Measurements from ENCODE around the gene ADIPOQ. TPM values are rescaled to one million over a fixed set of nuclear protein-coding genes. Genes with fewer than 3 reads are reported as not detected.
"Not testable (repeated sequence)": the region's sequence is repeated elsewhere in the genome, so short reads cannot be mapped to it uniquely, and the experiment has no call there.

ADIPOQ gene
- total RNA-seq, 2 experiments from 2014 or later: not detected

DNA sequence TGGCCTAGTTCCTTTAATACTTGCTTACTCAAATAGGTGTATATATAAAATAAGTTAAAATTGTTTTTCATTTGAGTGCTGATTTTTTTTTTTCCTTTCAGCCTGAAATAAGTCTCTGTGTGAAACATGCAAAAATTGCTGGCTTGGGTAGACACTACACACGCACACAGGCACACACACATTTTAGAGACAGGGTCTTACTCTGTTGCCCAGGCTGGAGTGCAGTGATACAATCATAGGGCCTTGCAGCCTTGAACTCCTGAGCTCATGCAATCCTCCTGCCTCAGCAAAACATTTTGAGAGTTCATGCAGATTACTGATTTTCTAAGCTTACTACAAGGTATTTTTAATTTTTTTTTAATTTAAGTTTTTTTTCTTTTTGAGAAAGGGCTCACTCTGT lies 23.6 kb upstream of the ADIPOQ start:
- CTCF ChIA-PET: interaction anchor here (0.8 to 7.1 kb wide), 2 partner anchors 39 to 204 kb away, joined by 3 to 106 read pairs; partner anchors contain the start of gene AHSG
- H3K4me3 Mint-ChIP-seq: no peak overlapping the region
- peaks cover 11% of the 10 kb centered on the region for H3K4me1 Mint-ChIP-seq
- no peak overlapping the region for H3K27ac Mint-ChIP-seq
- ATAC-seq (no peak), DNase-seq (no peak)
- H3K36me3 Mint-ChIP-seq: no peaks in the 10 kb centered on the region
- H3K27me3 Mint-ChIP-seq: no peaks in the 10 kb centered on the region
- H3K9me3 Mint-ChIP-seq (ENCODE audit: low read depth): no peaks in the 10 kb centered on the region

DNA sequence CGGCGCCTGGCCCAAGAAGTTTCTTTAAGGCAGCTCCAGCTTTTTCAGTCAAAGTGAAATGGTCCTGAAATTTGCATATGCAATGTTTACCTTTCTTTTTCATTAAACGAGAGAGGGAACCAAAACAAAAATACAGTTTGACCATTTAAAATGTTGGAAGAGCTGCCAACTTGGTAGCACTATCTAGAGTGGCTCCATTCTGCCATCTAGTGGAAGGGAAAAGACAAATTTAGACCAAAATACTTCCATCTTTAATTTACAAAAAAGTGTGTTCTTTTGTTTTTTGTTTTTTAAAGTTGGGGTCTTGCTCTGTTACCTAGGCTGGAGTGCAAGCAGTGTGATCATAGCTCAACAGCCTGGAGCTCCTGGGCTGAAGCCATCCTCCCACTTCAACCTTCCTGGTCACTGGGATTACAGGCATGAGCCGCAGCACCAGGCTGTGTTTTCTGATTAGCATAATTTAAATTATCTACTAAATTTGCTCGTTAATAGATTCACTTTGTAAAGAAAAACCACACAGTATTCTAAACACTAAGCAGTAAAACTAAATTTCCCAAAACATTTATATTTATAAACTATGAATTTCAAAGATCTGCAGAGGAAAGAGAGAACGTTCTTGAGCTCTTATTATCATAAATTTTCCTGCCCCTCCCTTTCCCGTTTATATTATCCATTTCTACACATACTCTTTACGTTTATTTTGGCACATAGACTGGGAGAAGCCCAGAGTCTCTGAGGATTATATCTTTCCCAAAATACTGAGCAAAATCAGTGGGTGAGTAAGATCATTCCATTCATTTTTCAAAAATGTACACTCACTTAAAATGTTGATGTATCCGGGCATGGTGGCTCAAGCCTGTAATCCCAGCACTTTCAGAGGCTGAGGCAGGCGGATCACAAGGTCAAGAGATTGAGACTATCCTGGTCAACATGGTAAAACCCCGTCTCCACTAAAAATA lies 20.8 kb upstream of the ADIPOQ start:
- Mint-ChIP-seq H3K4me3 (no peak overlapping the region), H3K27me3 (peaks cover 2% of the 10 kb centered on the region), H3K9me3 (ENCODE audit: low read depth) (no peaks in the 10 kb centered on the region), H3K36me3 (no peaks in the 10 kb centered on the region), H3K27ac (no peak overlapping the region), H3K4me1 (peaks cover 26% of the 10 kb centered on the region)
- ATAC-seq (peak; percentile 31), DNase-seq (peak; percentile 39)
- CTCF ChIA-PET: interaction anchor here (0.5 to 7.1 kb wide), 29 partner anchors 9 to 844 kb away, joined by 3 to 106 read pairs (median 4); partner anchors contain the start of genes AHSG, DNAJB11, RFC4 and RPL39L

DNA sequence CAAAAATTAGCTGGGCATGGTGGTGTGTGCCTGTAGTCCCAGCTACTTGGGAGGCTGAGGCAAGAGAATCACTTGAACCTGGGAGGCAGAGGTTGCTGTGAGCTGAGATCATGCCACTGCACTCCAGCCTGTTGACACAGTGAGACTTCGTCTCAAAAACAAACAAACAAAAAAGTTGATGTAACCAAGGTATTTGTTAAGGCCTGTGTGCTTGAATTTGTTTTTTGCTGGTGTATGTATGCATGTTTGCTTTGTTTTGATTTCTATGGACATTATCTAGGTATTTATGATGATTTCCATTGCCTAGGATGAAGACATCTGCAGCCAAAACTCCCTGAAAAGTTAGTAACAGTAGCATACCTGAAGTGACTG lies 20.1 kb upstream of the ADIPOQ start:
- H3K27ac Mint-ChIP-seq; DNase-seq; H3K9me3 Mint-ChIP-seq (ENCODE audit: low read depth); ATAC-seq; H3K36me3 Mint-ChIP-seq; H3K27me3 Mint-ChIP-seq; H3K4me3 Mint-ChIP-seq: not testable (repeated sequence)
- CTCF ChIA-PET: interaction anchor here (1.0 to 7.1 kb wide), 17 partner anchors 10 to 845 kb away, joined by 3 to 106 read pairs (median 5); partner anchors contain the start of genes AHSG, RFC4 and RPL39L
- peaks cover 26% of the 10 kb centered on the region for H3K4me1 Mint-ChIP-seq

DNA sequence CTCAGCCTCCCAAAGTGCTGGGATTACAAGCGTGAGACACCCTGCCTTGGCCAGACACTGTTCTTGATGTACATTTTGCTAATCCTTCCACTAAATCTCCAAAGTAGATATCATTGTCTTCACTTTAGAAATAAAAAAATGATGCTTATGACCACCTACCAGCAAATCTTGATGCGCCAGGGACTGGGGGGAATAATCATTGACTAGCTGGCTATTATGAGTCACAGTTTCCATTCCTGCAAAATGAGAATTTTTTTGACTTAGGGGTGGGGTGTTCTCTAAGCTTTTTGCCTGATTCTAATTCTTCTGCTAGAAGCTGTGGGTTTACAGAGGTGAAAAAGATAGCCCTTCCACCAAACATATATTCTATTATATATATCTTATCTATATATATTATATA lies 19.1 kb upstream of the ADIPOQ start:
- ATAC-seq: no peak
- no peaks in the 10 kb centered on the region for H3K36me3 Mint-ChIP-seq
- H3K27ac Mint-ChIP-seq: no peak overlapping the region
- CTCF ChIA-PET: interaction anchor here (1.6 to 7.1 kb wide), 4 partner anchors 11 to 208 kb away, joined by 3 to 106 read pairs (median 14); partner anchors contain the start of gene AHSG
- H3K4me3 Mint-ChIP-seq: no peak overlapping the region
- no peak for DNase-seq
- no peaks in the 10 kb centered on the region for H3K9me3 Mint-ChIP-seq (ENCODE audit: low read depth)
- peaks cover 30% of the 10 kb centered on the region for H3K4me1 Mint-ChIP-seq
- peaks cover 6% of the 10 kb centered on the region for H3K27me3 Mint-ChIP-seq

DNA sequence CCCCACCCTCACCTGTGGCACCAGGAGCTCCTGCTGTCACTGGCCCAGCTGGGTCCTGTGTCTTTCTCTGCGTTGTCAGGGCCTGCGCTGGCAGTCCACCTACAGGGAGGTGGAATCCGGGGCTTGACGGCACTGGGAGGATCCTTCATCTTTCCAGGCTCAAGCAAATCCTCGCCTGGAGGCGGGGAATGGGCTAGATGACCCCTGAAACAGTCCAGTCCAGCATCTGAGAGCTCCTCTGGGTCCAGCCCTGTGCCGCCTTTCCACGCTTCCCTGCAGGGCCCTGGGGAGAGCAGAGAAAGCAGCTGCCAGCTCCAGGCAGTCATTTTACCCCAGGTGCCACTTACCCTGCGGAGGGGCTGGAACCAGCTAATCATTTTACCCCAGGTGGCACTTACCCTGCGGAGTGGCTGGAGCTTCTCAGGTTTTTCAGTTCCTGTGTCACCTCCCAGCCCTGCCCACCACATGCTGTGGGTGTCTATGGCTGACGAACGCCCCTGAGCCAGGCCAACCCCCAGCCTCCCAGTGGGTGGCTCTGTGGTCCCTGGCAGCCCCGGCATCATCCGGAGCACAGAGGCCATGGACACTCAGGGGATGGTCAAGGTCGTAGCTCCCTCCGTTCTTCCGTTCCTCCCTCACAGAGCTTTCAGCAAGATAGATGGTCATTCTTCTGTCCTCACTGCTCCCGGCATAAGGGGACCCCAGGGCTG lies 17.9 kb upstream of the ADIPOQ start:
- H3K4me3 Mint-ChIP-seq: no peak overlapping the region
- H3K4me1 Mint-ChIP-seq: peaks cover 32% of the 10 kb centered on the region
- no peaks in the 10 kb centered on the region for H3K9me3 Mint-ChIP-seq (ENCODE audit: low read depth)
- DNase-seq (no peak), ATAC-seq (no peak)
- peaks cover 17% of the 10 kb centered on the region for H3K27me3 Mint-ChIP-seq
- H3K36me3 Mint-ChIP-seq: no peaks in the 10 kb centered on the region
- CTCF ChIA-PET: interaction anchor here (0.6 to 1.6 kb wide), 3 partner anchors 208 to 1373 kb away, joined by 3 to 9 read pairs (median 4); no protein-coding TSS in a partner anchor
- no peak overlapping the region for H3K27ac Mint-ChIP-seq

DNA sequence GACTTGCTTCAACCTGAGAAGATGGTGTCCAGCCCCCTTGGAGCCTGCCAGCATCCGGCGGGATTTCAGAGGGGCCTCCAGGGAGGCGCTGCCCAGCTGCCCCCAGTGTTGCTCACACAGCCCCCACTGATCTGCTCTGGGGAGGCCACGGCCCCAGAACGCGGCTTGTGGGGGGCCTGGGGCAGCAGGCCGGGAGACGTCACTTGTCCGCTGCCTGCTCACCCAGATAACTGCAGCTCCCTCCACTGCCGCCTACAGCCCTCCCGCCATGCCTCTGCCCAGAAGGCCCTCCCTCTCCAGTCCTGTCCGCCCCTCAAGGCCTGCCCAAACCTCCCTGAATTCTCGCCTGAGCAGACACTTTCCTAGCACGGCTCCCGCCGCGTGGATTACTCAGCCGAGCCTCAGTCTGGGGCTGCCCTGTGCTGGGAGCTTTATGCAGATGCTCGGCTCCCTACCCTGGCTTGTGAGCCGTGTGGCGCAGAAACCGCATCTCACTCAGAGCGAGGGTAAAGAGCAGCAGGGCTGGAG lies 17.2 kb upstream of the ADIPOQ start:
- H3K4me1 Mint-ChIP-seq: peaks cover 32% of the 10 kb centered on the region
- peak; percentile 18 for ATAC-seq
- peak; percentile 49 for DNase-seq
- no peaks in the 10 kb centered on the region for H3K36me3 Mint-ChIP-seq
- no peak overlapping the region for H3K27ac Mint-ChIP-seq
- no peaks in the 10 kb centered on the region for H3K9me3 Mint-ChIP-seq (ENCODE audit: low read depth)
- peaks cover 25% of the 10 kb centered on the region for H3K27me3 Mint-ChIP-seq
- peak overlapping the region; percentile 72 for H3K4me3 Mint-ChIP-seq
- CTCF ChIA-PET: interaction anchor here (0.6 to 3.7 kb wide), 3 partner anchors 208 to 1372 kb away, joined by 3 to 16 read pairs (median 9); no protein-coding TSS in a partner anchor

DNA sequence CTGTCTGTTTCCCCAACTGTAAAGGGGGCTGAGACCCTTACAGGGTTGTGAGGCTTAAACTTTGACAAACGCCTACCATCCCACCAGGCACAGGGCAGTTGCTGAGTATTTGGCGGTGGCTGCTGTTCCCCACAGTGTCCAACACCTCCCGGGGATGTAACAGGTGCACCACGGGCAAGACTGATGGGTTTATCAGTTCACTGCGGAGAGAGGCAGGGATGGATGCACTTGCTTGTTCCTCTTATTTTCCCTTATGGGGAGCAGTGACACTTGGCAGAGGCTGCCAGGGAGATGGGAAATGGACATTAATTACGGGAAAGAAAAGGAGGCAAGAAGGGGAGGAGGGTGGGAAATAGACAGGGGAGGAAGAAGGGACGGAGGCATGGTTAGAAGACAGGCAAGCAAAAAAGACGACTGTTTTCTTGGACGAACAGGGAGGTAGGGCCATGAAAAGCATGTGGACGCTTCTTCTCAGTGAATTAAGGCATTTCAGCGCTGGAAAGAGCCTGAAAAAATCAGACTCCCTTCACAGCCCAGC lies 16.6 kb upstream of the ADIPOQ start:
- Mint-ChIP-seq H3K27ac (no peak overlapping the region), H3K27me3 (peaks cover 31% of the 10 kb centered on the region), H3K4me1 (peaks cover 32% of the 10 kb centered on the region), H3K36me3 (no peaks in the 10 kb centered on the region), H3K9me3 (ENCODE audit: low read depth) (no peaks in the 10 kb centered on the region), H3K4me3 (peak overlapping the region; percentile 72)
- CTCF ChIA-PET: interaction anchor here (1.5 to 3.7 kb wide), 5 partner anchors 19 to 212 kb away, joined by 3 to 16 read pairs (median 9); no protein-coding TSS in a partner anchor
- DNase-seq (no peak), ATAC-seq (no peak)

DNA sequence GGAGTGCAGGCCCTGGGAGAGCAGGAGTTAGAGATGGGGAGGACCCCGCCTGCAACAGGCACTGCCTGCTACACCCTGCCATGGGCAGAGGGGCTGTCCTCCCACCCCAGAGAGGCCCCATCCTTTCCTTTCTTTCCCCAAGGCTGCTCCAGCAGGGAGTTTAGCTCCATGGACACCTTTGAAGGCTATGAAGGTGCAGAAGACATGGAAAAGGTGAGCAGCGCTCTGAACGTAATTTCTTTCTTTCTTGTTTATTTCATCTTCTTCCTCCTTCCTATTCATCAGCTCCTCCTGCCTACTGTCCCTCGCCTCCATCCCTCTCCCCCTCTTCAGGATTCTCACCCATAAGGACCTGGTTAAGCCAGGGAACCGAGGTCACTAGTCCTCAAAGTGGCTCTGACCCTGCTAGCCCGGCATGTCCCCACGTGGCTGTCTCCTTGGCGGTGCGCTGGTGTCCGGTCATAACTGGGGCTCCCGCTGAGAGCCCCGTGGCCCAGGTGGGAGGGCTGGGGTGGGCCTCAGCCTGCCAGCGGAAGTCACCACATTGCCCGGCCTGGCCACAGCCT lies 16.0 kb upstream of the ADIPOQ start:
- CTCF ChIA-PET: interaction anchor here (1.0 to 3.7 kb wide), 11 partner anchors 20 to 338 kb away, joined by 3 to 16 read pairs (median 5); partner anchors contain the start of gene ST6GAL1
- DNase-seq: peak; percentile 60
- Mint-ChIP-seq H3K4me3 (peak overlapping the region; percentile 72), H3K27ac (peak overlapping the region; percentile 3), H3K9me3 (ENCODE audit: low read depth) (no peaks in the 10 kb centered on the region), H3K36me3 (no peaks in the 10 kb centered on the region), H3K27me3 (peaks cover 36% of the 10 kb centered on the region), H3K4me1 (peaks cover 30% of the 10 kb centered on the region)
- ATAC-seq: peak; percentile 13

DNA sequence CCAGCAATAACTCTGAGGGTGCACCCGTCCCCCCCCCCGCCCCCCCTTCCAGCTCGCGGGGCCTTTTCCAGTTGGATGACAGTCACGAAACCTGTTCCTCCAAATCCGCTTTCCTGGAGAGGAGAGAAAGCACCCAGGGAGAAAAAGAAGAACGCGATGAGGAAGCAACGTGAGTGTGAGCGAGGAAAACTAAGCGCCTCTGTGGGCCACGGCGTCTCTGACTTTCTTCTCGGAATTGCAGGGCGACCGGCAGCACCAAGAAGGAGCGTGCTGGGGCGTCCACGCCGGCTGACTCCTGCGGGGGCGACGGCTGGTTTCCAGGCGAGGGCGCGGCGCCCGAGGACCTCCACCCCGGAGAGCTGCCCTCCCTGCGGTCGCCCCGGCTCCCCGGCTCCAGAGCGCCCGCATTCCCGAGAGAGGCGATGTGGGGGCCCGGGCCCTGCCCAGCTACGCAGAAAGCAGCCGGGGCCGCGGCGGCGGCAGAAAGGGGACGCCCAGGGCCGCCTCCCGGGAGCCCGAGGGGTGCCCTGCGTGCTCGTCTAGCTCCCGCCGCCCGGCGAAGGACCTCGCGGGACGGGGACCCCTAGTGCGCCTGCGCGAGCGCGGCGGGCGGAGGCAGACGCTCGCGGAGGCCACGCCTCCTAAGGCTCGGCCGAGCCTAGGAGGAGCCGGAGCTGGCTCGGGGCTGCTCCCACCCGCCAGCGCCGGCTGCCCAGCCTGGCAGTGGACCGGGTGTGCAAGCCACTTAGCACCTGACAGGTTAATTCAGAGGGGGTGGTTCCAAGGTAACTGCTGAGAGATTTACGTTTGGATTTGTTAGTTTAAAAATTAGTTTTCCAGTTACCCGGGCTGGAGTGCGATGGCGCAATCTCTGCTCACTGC lies 15.3 kb upstream of the ADIPOQ start:
- DNase-seq: peak; percentile 89
- peak; percentile 96 for ATAC-seq
- CTCF ChIA-PET: interaction anchor here (0.6 to 3.7 kb wide), 16 partner anchors 20 to 338 kb away, joined by 3 to 16 read pairs (median 4); partner anchors contain the start of genes RPL39L and ST6GAL1
- Mint-ChIP-seq H3K4me1 (peaks cover 28% of the 10 kb centered on the region), H3K27ac (peak overlapping the region; percentile 54), H3K4me3 (peak overlapping the region; percentile 72), H3K36me3 (no peaks in the 10 kb centered on the region), H3K27me3 (peaks cover 44% of the 10 kb centered on the region), H3K9me3 (ENCODE audit: low read depth) (no peaks in the 10 kb centered on the region)

DNA sequence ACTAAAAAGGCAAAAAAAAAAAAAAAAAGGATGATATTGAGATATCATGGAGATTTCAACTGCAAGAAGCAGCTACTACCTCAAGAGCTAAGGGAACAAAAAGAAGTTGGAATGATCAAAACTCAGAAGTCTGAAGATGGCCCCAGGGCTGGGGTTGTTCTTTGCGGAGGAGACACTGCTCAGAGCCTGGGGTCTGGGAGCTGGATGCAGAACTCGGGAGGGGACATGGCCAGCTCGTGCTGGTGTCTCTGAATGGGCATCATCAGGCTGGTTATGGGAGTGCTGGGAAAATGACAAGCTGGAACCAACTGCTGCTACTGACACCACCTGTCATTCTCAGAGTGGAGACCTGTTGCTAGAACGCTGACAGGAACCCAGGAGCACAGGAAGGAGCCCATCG lies 14.2 kb upstream of the ADIPOQ start:
- no peaks in the 10 kb centered on the region for H3K36me3 Mint-ChIP-seq
- ATAC-seq (no peak), DNase-seq (no peak)
- no peak overlapping the region for H3K27ac Mint-ChIP-seq
- CTCF ChIA-PET: interaction anchor here (1.3 to 3.7 kb wide), 7 partner anchors 21 to 337 kb away, joined by 4 to 16 read pairs (median 10); partner anchors contain the start of gene RPL39L
- no peak overlapping the region for H3K4me3 Mint-ChIP-seq
- H3K4me1 Mint-ChIP-seq: peaks cover 28% of the 10 kb centered on the region
- H3K27me3 Mint-ChIP-seq: peaks cover 55% of the 10 kb centered on the region
- no peaks in the 10 kb centered on the region for H3K9me3 Mint-ChIP-seq (ENCODE audit: low read depth)

DNA sequence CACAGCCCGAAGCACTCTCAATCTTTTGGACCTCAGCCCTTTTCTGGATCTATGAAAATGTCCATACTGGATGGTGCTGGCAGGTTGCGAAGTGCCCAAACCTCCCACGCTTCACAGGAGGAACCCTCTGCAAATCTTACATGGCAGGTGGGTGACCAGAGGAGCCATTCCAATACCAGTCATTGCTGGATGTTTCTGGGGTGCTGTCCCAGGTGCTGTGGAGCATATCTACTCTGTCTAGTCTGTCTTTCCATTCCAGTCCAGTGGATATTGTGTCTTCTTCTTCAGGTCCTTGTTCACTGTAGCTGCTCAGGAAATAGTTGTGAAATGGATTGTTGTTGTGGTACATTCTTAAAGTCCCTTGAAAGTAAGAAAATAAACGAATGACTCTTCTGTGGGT lies 10.7 kb upstream of the ADIPOQ start:
- CTCF ChIA-PET: no interaction called here
- Mint-ChIP-seq H3K4me1 (peaks cover 5% of the 10 kb centered on the region), H3K36me3 (no peaks in the 10 kb centered on the region), H3K27ac (no peak overlapping the region), H3K9me3 (ENCODE audit: low read depth) (no peaks in the 10 kb centered on the region), H3K4me3 (no peak overlapping the region), H3K27me3 (peaks cover 70% of the 10 kb centered on the region)
- ATAC-seq (no peak), DNase-seq (no peak)

DNA sequence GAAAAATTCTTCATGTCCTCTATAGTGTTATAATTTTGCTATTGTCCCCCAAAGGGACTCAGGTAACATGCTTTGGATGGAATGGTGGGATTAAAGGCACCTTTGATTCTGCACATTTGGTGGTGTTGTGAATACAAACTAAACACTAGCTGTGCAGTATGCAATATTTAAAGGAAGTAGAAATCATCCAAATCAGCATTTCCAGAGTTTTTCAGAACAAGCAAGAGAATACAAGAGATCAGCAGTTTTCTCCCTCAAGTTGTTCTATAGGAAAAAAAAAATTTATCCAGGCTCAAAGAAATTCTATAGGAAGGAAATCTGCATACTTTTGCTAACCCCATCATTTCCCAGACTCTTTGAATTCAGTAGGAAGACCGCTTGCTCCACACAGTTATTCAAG lies 10.2 kb upstream of the ADIPOQ start:
- Mint-ChIP-seq H3K4me3 (no peak overlapping the region), H3K4me1 (peaks cover 5% of the 10 kb centered on the region), H3K27me3 (peaks cover 70% of the 10 kb centered on the region), H3K36me3 (no peaks in the 10 kb centered on the region), H3K27ac (no peak overlapping the region), H3K9me3 (ENCODE audit: low read depth) (no peaks in the 10 kb centered on the region)
- CTCF ChIA-PET: no interaction called here
- no peak for ATAC-seq
- DNase-seq: no peak
